Fibroblast of gingiva (primary cell): ENCODE data around the gene VGLL3.

Source experiments
- DNase-seq: peaks from one replicate; pipeline ENCODE4 v3.0.0-alpha.2; 2011; ENCODE audit warnings: low read depth

The VGLL3 gene

DNA sequence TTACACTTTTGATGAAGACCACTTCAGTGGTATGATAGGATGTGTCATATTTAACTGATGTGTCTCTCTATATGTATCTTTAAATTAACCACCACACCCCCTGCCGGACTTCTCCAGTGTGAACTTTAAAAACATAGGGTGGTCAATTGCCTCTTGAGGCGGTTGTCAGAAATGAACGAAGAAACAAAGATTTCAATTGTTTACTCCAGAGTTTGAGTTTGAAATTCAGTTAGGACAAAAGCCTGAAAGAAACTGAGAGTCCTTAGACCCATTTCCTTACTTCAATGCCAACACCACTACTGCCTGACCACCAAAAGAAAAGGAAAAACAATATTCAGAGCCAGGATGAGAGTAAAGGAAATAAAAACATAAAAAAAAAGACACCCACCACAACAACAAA lies 40.2 kb downstream of the VGLL3 start:
- DNase-seq, result no peak

DNA sequence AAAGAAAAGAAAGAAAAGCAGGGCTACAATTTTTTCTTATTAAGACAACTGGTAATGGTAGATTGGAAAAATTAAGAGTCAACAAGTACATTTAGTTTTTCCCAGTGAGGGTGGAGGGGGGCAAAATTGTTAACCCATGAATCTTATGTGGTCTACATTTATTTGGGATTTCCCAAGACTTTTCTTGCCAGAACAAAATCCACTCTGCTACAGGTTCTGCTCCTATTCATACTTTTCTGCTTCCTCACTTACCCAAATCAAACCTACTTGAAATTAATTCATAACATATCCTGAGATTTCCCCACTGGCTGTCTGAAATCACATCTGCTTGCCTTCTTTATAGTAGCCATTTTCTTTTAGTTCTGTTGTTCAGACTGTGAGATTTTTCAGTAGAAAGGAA lies 41.1 kb downstream of the VGLL3 start:
- no peak for DNase-seq

DNA sequence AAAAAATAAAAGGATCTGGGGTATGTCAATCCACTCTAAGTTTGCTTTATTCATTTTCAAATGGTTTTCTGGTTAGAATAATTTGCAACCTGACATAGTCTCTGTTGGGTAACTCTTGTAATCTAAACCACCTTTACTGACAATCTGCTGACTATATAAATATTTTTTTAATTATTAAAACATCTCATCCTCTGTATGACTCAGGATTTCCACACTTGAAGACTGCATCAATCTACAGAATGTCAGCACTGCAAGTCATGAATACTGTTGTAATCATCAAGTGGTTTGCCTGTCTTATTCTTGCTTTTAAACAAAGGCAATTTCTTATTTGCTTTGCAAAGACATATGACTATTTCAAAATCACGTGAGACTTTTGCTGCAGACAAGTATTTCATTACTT lies 42.1 kb downstream of the VGLL3 start:
- peak; percentile 97 for DNase-seq

DNA sequence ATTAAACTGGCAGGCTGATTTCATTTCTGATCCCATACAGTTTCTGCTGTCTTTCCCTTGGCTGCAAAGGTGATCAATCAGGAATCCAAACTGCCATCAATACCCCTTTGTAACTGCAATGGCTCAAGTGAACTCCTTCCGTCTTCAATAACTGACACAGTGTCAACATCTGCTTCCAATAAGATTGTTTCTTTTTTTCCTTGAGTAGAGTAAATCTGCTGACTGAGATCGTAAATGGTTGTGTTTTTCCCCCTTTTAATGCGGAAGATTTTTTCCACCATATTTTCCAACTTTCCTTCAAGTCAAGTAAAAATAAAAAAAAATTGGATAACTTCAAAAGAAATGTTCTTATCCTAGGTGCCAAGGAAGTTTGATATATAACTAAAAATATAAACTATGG lies 48.7 kb downstream of the VGLL3 start:
- DNase-seq, result no peak

DNA sequence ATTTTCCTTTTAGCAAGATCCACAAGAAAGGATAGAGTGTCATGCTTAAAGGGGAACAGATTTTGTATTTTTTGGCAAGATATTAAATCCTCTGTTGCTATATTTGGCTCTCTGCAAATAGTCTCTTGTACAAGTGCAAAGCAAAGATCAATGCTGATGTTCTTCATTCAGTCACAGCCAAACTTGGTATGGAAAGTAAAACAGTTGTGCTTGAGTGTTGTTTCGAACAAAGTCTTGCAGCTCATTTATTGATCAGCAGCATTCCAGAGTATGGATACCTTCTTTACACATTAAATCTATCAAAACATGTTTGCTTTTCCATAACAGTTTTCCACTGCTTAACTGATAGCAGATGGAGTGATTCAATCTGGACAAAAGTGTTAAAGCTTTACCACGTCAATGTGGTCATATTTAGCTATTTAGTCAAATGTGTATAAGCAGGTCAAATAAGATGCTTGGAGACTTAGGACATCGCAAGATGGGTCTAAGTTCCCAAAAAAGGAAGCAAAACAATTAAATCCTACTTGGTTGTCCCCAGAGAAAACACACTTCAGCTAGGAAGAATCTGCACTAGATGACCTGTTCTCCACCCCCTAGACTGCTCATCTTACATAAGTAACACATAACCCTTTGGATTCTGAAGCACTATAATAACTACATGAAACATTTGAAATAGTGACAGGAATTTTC lies 52.4 kb downstream of the VGLL3 start:
- peak; percentile 93 for DNase-seq

DNA sequence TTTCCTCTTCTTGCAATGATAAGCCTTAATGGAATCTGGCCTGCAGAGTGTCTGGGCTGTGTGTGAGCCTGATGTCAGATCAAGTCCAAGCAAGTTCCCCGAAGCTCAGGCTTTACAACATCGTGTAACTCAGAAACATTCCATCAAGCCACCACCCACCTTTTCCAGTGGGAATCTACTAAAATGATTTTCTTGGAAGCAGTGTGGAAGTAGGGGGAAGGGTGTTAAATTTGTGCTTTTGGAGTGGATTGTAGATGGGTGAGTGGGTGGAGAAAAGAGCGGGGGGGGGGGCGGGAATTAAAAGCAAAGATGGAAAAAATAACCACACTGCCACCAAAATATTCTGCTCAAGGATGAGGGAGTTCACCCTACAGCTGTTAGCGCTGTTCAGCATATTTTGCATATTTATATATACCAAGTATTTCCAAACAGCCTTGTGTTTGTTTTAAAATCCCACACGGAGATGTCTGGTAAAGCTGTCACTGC lies 53.6 kb downstream of the VGLL3 start:
- DNase-seq, result peak; percentile 92

DNA sequence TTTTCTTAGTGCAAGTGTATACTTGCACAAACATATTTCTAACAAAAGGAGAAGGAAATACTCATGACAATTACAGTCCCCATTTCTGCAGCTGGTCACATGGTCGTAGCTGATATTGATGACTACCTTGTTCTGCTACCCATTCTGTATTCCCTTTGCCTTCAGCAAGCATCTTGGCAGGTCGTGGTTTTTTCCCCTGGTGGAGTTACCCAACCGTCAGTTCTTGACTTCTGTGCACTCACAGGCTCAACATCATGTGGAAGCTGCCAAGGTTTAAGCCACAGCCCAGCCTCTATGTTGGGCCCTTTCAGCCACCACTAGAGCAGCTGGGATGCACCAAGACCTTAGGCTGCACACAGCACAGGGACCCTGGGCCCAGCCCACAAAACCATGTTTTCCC lies 56.1 kb downstream of the VGLL3 start:
- peak; percentile 65 for DNase-seq

DNA sequence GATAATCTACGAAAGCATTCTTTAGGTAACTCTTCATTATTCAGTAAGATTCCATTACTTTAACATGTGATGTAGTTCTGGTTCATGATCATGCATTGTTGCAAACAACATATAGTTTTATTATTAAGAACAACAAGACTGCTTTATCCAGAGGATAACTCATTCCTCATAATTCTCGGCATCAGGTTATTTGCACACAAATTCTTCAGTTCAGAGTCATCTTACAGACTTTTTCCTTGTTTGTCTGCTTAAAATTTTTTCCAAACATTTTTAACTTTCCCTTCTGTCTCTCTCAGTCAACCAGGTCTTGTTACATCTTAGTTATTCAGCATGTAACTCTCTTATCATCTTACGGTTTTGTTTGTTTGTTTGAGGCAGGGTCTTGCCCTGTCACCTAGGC lies 60.1 kb downstream of the VGLL3 start:
- DNase-seq, result no peak

DNA sequence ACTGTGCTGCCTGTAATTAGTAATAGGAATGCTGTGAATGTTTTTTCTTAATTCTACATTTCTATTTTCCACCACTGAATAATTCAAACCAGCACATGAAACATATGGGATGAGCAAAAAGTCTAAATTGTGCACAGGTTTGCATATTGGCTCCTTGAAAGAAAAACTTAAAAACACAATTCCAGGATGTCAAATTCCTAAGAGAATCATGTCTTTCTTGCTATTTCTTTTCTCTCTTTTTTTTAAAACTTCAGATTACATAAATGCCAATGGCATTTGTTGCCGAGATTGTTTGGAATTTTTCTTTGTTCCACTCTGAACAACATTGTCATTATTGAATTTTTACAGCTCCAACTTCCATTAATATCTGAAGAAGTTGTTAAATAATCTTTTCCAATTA lies 60.8 kb downstream of the VGLL3 start:
- no peak for DNase-seq

DNA sequence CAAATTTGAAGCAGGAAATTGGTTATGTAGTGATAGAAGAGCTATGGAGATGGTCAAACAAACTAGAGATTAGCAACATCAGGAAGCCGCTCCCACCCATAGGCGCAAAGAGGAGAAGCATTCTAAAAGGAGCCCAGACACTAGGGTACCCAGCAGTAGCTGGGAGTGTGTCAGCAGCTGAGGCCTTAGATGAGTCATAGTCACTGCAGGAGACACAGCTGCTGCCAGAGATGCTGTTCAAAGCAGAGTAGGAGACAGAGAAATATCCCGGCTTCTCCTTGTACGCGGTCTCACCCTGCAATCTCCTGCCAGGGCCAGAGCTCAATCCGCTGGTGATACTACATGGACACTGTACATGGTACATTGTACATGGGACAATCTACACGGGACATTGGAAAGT lies 61.9 kb downstream of the VGLL3 start:
- no peak for DNase-seq

DNA sequence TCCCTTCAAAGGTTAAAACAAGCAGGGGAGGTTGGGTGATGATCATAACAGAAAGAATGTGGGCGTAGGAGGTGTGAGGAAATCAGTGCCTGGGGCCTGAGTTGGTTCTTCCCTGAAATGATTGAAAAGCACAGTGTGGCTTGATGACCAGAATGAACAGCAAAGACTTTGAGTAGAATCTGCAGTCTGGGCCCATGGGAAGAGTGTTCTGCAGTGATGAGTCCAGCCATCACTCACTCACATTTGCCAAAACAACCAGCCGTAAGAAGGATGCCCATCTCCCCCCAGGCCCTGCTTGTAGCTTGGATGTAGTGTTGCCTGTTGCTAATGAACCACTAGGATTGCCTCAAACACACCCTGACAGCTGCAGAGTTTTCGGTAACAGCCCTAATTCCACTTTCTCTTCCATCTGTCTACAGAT lies 67.9 kb downstream of the VGLL3 start:
- peak; percentile 82 for DNase-seq

DNA sequence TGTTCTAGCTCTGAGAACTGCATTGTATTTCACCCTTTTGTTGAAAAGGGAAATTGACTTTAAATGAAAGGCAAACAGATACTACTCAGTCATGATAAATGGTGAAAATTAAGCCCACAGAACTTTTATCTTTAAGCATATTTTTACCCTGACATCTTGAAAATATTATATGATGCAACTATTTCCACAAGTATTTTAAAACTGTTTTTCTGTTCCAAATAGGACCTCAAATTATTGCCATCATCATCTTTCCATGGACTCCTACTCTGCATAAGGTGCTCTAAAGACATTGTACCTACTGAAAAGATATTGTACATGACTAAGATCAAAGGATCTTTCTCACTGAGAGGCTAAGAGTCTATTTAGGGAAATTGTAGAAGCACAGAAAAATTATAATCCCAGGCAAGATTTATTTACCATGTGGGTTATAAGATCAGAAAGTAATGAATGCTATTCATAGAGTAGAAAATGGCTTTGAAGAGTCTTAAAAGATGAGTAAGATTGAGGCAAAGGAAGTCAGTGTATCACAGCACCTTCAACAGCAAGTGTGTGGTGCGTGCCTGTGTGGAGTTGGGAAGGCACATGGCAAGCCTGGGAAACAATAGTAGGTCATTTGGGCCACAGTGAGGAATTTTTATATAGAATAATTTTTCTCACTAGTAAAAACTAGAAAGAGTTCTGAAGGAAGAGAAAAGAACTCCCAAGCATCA lies 68.8 kb downstream of the VGLL3 start:
- peak; percentile 32 for DNase-seq

DNA sequence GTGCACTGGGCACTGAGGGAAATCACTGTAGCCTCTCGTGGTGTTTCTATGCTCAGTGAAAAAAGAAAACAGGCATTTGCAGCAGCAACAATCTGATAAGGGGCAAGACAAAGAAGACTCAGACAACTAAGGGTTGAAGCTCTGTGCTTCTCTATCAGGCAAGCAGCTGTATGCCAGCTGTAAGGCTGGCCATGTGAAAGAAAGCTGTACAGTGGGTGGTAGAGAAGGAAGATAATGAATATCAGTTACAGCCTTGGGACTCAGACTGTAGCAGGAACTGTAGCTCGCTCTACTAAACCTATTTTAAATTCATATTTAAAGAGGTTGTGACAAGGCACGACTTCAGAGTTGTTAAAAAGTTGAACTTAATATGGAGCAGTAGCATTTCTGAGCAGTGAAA lies 76.3 kb downstream of the VGLL3 start:
- DNase-seq, result no peak

DNA sequence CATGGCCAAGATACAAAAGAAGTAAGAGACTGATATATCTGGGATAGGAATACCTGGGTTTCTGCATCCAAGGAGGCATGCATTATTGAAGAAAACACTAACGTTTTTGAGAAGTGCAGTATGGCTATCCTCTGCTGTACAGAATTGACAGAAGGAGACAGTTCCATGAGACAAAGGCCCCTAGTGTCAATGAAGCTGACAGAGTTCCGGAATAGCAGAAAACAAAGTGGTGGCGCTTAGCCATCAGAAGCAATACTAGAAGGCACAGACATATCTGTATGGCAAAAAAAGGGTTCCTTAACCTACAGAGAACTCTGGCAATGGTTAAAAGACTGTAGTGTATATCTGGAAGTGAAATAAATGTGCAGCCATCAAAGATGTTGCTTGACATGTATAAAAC lies 77.8 kb downstream of the VGLL3 start:
- no peak for DNase-seq

DNA sequence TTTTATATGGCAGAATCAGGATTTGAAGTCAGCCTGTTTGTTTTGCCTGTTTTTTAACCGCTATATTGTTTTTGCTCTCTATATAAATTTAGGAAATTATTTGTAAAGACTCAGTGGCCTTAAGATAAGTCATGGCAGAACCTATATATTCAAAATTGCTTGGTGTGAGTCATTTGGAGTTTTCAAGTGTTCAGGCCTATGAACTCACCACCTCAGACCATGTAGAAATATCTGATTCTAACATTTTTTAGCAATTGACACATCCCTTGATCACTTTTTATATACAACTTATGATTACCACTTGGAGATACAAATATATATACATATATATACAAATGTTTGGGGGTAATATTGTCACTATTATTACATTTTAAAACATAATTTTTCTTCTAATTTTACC lies 95.7 kb downstream of the VGLL3 start:
- DNase-seq, result no peak

DNA sequence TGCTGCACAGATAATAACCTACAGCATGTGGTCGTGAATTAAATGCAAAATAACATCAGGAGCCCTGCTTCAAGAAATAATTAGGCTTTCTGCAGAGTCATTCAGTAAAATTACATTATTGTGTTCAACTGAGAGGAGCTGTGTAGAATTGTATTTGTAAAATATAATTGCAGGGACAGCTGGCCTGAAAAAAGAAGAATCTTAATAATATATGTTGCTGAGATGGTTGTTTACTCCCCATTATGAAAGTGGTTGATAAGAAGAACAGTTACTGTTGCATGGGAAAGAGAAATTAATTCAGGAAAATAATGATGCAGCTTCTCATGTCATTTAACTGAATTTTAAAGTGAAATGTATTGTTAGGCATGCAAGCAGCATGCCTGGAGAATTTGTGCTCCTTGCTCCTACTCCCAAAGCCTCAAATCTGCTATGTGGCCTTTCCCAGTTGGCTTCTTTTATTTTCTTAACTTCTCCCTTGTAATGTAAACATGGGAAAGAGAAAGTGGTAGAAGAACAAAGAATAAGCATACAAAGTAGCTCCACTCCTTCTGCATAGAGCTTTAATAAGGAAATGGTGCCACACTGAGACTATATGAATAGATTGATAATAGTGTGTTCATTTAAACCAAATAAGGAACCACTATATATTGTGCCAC lies 100.1 kb downstream of the VGLL3 start:
- no peak for DNase-seq
